Measurements from ENCODE around the gene RETSAT.

GRCh38 chr2:85394976-85395375, 40.6 kb upstream of the RETSAT start:
- TF ChIP-seq CTCF (conservative IDR thresholded peaks at IDR 0.05; ENCODE audit: low read depth, low read length) (no peak), RCOR1 (IDR thresholded peaks at IDR 0.05; ENCODE audit: insufficient replicate concordance, low read length) (no peak), POLR2A (IDR thresholded peaks at IDR 0.05; ENCODE audit: low read depth, low read length) (no peak), USF2 (IDR thresholded peaks at IDR 0.05; ENCODE audit: low read depth, low read length) (no peak), BHLHE40 (IDR thresholded peaks at IDR 0.05; ENCODE audit: low read depth, low read length) (no peak), MAZ (IDR thresholded peaks at IDR 0.05; ENCODE audit: borderline replicate concordance, low read depth, low read length) (no peak), MAFK (IDR thresholded peaks at IDR 0.05; ENCODE audit: low read depth, low read length) (no peak), MXI1 (IDR thresholded peaks at IDR 0.05; ENCODE audit: borderline replicate concordance, low read depth, low read length) (no peak)

All from IMR-90 (cell line).